ENCODE results near the gene MYOG.
A peak's percentile ranks its signal among the peaks of the same experiment; 100 is the strongest.

The MYOG gene

GRCh38 chr1:203085528-203086406 lies at the start of gene MYOG:
Gene MYOG (minus strand): TSS chr1:203086012. CDS start chr1:203085961, 51 bp downstream.
- no peak for DNase-seq

GRCh38 chr1:203133970-203134725 lies 48.3 kb upstream of the MYOG start:
- DNase-seq, result no peak

DNA sequence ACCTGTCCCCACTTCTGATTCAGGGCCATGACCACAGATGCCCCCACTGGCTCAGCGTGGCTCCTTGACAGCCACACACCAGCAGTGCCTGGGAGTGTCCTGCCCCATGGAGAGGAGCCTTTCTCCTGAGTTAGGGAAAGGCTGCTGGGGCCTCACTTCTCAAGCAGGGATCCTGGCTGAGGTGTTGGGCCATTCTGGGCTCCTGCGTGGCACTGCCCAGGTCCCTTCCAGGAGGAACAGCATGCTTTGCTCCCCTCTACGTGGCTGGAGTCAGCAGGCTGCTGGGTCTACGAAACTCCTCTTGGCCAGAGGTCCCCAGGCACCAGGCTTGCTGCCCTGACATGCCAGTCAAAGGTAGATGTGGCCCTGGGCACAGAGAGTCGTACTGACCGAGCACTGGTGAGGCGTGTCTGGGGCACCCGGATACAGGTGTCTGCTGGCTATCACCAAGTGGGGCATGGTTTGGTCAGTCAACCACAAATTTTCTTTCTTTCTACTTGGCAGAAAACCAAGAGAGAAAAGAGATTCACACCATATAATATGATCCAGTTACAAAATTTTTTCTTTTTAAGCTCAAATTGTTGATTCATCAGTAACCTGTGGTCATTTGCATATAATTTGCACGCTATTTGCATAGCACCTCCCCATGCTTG lies 45.9 kb upstream of the MYOG start:
- DNase-seq, result no peak

- no peak for DNase-seq
Observed at GRCh38 chr1:203130358-203130985, 44.7 kb upstream of the MYOG start.

DNA sequence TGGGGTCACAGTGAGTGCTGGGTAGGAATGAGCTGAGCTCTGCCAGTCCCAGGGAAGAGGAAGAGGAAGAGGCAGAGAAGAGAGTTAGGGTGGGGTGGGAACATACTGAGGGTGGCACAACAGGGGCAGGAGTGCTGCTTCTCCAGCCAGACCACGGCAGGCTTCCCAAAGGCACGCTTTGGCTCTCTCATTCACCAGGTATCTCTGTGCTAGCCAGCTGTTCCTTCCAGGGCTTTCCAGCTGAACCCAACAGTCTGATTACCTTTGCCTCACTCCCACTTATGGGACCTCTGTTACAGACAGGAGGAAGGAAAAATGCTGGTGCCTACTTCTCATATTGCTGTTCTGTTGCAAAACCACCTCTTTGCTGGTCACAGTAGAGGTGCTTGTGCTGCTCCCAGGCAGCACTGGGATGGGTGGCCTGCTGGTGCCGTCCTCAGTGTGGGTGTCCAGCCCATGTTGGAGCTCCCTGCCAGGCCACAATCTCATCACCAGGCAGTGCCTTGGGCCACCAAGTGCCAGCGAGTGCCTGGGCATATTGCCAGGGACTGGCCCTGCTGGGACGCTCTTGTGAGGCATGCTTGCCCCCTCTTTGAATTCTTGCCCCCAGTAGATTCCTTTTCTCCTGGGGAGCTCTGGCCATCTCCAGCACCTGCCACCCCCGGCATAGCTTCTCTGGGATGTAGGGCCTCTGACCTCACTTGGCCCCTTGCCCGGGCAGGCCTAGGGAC lies 43.9 kb upstream of the MYOG start:
- no peak for DNase-seq

DNA sequence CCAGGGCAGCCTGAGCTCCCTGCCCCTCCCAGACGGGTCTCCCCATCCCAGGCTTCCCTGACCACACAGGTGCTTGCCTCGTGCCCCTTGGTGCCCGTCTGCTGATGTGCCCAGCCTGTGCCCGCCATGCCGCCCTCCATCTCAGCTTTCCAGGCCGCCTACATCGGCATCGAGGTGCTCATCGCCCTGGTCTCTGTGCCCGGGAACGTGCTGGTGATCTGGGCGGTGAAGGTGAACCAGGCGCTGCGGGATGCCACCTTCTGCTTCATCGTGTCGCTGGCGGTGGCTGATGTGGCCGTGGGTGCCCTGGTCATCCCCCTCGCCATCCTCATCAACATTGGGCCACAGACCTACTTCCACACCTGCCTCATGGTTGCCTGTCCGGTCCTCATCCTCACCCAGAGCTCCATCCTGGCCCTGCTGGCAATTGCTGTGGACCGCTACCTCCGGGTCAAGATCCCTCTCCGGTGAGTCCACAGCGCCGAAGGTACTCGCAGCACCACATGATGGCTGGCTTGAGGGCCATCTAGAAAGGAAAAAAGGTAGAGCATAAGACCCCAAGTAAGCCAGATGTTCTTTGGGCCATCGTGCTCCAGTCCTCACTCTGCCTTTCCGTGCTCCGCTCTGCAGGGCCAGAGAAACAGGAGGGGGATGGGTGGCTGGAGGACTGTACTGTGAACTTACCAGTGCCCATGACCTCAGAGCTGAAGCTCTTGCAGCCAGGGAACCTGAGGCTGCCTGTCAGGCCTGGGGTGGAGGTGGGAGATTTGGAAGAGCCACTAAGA lies 43.1 kb upstream of the MYOG start:
- no peak for DNase-seq

GRCh38 chr1:203128431-203128715 lies 42.6 kb upstream of the MYOG start:
- no peak for DNase-seq

DNA sequence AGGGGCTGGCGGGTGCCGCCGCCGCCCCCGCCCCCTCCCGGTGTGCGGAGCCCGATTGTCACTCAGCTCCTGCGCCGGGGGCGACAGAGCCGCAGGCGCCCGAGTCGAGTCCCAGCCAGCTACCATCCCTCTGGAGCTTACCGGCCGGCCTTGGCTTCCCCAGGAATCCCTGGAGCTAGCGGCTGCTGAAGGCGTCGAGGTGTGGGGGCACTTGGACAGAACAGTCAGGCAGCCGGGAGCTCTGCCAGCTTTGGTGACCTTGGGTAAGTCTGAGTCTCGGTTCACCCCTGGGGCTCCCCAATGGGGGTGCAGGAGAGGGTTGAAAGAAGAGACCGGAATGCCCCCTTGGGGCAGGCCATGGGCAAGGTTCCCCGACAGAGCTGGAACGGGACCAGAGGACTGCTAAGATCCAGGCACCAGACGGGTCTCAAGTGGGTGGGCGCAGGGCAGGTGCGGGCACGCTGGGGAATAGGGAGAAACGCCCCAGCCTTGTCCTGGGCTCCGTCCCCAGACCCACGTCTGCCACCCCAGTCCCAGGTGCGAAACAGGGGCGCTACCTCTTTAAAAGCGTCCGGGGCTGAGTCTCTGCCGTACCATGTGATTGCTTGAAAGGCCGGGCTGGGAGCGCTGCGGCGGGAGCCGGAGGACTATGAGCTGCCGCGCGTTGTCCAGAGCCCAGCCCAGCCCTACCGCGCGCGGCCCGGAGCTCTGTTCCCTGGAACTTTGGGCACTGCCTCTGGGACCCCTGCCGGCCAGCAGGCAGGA lies 42.0 kb upstream of the MYOG start, which contains the start of gene ADORA1:
Gene ADORA1 (plus strand): TSS at position 61 of the 765 bp plus-strand sequence. CDS start 1,116 bp downstream, outside the sequence.
- peak; percentile 29 for DNase-seq

GRCh38 chr1:203126866-203127665 lies 41.3 kb upstream of the MYOG start:
- no peak for DNase-seq

DNA sequence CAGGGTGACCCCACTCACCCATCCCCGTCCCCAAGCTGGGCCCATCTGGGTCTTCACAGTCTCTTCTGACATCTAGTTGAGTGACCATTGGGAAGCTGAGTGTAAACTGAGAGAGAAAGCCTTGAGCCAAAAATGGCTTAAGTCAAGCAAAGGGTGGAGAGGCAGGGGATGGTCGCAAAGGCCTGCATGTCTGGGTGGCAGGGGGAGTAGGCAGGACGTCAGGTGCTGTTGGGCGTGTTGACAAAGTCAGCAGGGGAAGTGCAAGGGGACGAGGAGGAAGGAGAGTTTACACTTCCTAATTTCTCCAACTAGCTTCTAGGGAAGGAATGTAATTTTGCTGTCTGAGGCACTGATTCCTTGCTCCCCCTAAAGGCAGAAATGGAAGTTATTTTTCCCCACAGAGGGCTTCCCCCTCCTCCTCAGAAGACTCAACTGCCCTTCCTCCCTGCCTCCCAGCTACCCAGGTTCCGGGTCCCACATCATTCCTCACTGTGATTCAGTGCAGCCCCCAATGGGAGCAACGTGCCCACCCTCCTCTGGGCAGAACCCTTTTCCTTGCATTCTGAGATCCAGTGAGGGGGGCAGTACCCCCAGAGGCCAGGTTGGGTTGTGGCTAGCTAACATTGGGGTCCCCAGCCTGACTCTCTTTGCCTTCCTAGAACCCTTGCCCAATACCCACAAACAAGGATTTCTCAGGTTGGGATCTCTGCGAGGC lies 40.5 kb upstream of the MYOG start:
- DNase-seq, result no peak

- no peak for DNase-seq
Observed at GRCh38 chr1:203124546-203125317, 38.9 kb upstream of the MYOG start.

GRCh38 chr1:203124011-203124410 lies 38.2 kb upstream of the MYOG start:
- DNase-seq, result no peak

- no peak for DNase-seq
Observed at GRCh38 chr1:203122159-203122558, 36.3 kb upstream of the MYOG start.

DNA sequence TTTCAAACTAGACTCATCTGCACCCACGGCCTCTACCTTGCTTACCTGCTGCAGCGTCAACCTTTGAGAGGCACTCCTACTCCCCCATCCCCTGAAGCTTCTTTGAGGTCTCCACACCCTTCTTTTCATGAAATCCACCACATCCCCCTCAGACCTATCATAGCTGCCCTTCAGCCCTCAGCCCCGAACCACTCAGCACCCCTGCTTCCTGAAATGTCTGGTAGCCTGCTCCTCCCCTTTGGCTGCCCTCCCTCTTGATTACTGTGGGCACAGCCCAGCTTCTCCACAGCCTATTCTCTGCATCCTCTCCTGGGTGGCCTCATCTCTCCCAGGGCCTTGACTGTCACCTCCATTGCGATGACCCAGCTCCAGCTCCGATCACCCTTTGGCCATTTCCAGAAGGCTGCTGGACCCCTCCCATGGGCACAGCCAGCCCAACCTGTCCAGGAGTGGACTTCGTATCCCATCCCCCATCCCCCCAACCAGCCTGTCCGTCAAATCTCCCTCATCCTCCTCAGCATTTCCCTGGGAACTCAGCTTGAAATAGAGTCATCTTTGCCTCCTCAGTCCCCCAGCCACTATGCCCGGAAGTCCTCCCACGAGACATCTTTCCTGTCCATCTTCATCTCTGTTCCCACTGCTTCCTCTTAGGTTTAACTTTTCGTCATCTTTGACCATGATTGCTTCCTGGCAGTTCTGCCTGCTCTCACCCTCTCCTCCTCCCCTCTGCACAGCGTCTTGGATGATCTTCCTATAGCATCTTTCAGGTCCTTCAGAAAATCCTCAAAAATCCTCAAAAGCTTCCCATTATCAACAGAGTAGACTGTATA lies 35.6 kb upstream of the MYOG start:
- no peak for DNase-seq

- no peak for DNase-seq
Observed at GRCh38 chr1:203120325-203121153, 34.7 kb upstream of the MYOG start.
